AG04450 (cell line): Measurements from ENCODE around the gene BPHL. TPM values are rescaled to one million over a fixed set of nuclear protein-coding genes. Genes with fewer than 3 reads are reported as not detected.

Experiments
- CTCF ChIA-PET: fragments of 300-600, 350-600 bp; formaldehyde crosslinking; extraction: SDS; loops from one replicate; lab custom pipeline; 2022; ENCODE audit warnings: antibody characterized with exemption, inconsistent platforms; lab: Charles Lee
- POLR2A ChIA-PET: fragments of 350-600 bp; formaldehyde crosslinking; extraction: SDS; loops from one replicate; lab custom pipeline; 2021; ENCODE audit warnings: antibody characterized with exemption, inconsistent platforms; lab: Yijun Ruan, JAX
- DNase-seq: peaks from one replicate; pipeline ENCODE4 v3.0.0-alpha.2; 2011; ENCODE audit warnings: low read depth, low spot score
- H3K27ac ChIP-seq: one replicate; pipeline ENCODE4 v1.5.1; 2012; ENCODE audit warnings: low read depth, low read length, control low read depth
- H3K27me3 ChIP-seq: one replicate; pipeline ENCODE4 v1.6.0; 2012; ENCODE audit warnings: low read length; ENCODE audit not compliant: control insufficient read depth, insufficient read depth
- H3K4me3 ChIP-seq: 2 replicates; pipeline ENCODE4 v1.5.1; 2011; ENCODE audit warnings: mild to moderate bottlenecking, low read depth, low read length, control low read depth
- H3K9me3 ChIP-seq: 2 replicates; pipeline ENCODE4 v1.5.1; 2012; ENCODE audit warnings: low read length; ENCODE audit not compliant: control insufficient read depth, insufficient read depth
- polyA plus RNA-seq: library from polyadenylated mRNA; depleted of rRNA; stranded (reverse); fragments of >200 nt; gene quantifications from 2 replicates; pipeline ENCODE4 v1.2.3, GENCODE V29; 2011
- TF ChIP-seq, protein P1 (sequence below): IDR thresholded peaks from 2 replicates; pipeline ENCODE4 v1.5.1; 2011; ENCODE audit warnings: low read depth, low read length, control low read depth, inconsistent platforms

The BPHL gene
- polyA plus RNA-seq, 1 experiment = 24.4 TPM

DNA sequence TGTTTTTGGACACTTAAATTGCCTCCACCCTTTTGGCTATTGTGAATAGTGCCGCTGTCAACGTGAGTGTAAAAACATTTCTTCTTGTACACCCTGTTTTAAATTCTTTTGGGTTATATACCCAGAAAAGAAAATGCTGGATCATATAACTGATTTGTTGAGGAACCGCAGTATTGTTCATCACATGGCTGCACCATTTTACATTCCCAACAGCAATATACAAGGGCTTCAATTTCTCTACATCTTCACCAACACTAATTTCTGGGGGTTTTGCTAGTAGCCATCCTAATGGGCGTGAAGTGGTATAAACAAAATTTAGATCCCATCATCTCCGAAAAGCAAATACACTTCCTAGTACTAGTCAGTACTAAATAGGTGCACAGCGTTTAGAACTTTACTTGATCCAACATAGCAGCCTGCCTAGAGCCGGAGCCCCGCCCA lies 579 bp upstream of the BPHL start:
- no peaks in the 10 kb centered on the region for H3K27me3 ChIP-seq
- H3K9me3 ChIP-seq = no peaks in the 10 kb centered on the region; the same call in 1 of the 2 replicates
- no peak for DNase-seq
- H3K27ac ChIP-seq = peak overlapping the region; percentile 91
- TF ChIP-seq, protein P1, sequence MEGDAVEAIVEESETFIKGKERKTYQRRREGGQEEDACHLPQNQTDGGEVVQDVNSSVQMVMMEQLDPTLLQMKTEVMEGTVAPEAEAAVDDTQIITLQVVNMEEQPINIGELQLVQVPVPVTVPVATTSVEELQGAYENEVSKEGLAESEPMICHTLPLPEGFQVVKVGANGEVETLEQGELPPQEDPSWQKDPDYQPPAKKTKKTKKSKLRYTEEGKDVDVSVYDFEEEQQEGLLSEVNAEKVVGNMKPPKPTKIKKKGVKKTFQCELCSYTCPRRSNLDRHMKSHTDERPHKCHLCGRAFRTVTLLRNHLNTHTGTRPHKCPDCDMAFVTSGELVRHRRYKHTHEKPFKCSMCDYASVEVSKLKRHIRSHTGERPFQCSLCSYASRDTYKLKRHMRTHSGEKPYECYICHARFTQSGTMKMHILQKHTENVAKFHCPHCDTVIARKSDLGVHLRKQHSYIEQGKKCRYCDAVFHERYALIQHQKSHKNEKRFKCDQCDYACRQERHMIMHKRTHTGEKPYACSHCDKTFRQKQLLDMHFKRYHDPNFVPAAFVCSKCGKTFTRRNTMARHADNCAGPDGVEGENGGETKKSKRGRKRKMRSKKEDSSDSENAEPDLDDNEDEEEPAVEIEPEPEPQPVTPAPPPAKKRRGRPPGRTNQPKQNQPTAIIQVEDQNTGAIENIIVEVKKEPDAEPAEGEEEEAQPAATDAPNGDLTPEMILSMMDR = no peak
- peak overlapping the region; percentile 89 for H3K4me3 ChIP-seq
- ChIA-PET CTCF (interaction anchor here (0.6 to 1.0 kb wide), 2 partner anchors 8 to 134 kb away, joined by 3 to 4 read pairs; no protein-coding TSS in a partner anchor), POLR2A (interaction anchor here (0.6 to 1.0 kb wide), 4 partner anchors 39 to 142 kb away, joined by 3 to 5 read pairs (median 4); partner anchors contain the start of genes RIPK1 and TUBB2A)

DNA sequence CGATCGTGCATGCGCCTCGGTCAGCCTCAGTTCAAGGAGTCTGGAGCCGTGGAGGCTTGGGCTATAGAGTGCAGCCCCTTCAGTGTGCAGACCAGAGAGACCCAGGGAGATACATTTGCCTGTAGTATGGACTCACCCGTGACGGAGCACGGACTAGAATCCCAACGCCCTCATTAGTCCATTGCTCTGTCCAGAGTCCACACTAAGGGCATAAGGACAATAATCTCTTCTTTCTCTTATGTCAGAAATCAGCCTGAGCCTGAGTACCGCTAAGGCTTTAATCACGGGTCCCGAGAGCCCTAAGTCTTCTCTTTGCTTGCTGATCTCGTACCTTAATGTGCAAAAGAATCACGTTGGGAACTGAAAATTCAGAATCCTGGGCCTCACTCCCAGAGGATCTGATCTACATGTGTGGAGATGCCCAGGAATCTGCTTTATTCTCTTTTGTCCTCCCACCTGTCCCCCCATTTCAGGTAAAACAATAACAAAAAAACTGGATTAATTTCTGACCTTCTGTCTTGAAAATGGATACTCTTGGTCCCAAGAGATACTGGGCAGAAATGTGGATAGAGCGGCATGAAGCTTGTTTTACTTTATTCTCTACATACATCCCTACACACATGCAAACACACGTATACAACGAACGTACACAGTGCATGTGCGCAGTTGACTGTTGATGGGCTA lies 671 bp downstream of the BPHL start:
- H3K27ac ChIP-seq = peak overlapping the region; percentile 21
- ChIA-PET POLR2A (interaction anchor here (1.0 kb wide), 3 partner anchors 38 to 55 kb away, joined by 4 to 5 read pairs (median 5); partner anchors contain the start of genes RIPK1 and TUBB2A), CTCF (interaction anchor here (1.0 to 2.4 kb wide), 2 partner anchors 132 to 133 kb away, joined by 3 to 19 read pairs; no protein-coding TSS in a partner anchor)
- TF ChIP-seq, protein P1 = no peak
- H3K4me3 ChIP-seq = peak overlapping the region; percentile 89
- H3K9me3 ChIP-seq = no peaks in the 10 kb centered on the region; the same call in 1 of the 2 replicates
- H3K27me3 ChIP-seq = no peaks in the 10 kb centered on the region
- DNase-seq = no peak

DNA sequence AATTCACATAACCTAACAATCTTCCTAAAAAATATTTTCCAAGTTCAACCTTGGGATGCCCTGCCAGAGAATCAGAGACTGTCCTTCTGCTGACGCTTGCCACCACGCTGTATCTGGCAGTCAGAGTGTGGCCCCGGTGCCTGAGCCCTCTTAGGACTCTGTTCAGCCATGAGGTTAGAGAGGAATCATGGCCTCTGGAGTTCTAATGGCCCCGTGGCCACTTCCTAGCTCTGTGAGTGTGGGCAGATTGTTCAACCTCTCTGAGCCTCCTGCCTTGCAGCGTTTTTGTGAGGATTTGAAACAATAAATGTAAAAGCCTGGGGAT lies 2.2 kb downstream of the BPHL start:
- Histone ChIP-seq H3K9me3 (no peaks in the 10 kb centered on the region; the same call in 1 of the 2 replicates), H3K27ac (no peak overlapping the region), H3K4me3 (no peak overlapping the region), H3K27me3 (no peaks in the 10 kb centered on the region)
- TF ChIP-seq, protein P1 = no peak
- POLR2A ChIA-PET = no interaction called here
- CTCF ChIA-PET = interaction anchor here (2.4 kb wide), 1 partner anchor 130 kb away, joined by 19 read pairs; no protein-coding TSS in a partner anchor
- DNase-seq = no peak

DNA sequence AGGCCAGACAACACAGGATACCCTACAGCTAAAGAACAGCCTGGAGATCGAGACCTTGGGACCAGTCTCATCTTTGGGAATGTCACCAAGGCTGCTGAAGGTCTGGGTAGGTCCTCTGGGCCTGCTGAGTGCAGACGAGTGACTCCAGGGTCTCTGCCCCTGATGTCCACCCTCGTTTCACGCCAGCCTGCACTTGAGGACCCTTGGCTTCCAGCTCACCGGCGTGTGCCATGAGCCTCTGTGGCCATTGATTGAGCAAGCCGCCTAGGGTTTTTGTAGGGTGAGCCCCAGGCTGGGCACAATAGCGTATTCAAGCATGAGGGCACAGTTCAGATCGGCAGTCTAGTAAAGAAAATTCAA lies 4.3 kb downstream of the BPHL start:
- DNase-seq = no peak
- H3K27ac ChIP-seq = no peak overlapping the region
- CTCF ChIA-PET = interaction anchor here (0.8 kb wide), 1 partner anchor 129 kb away, joined by 4 read pairs; no protein-coding TSS in a partner anchor
- no peak overlapping the region for H3K4me3 ChIP-seq
- TF ChIP-seq, protein P1 = no peak
- POLR2A ChIA-PET = no interaction called here
- H3K9me3 ChIP-seq = no peaks in the 10 kb centered on the region; the same call in 1 of the 2 replicates
- no peaks in the 10 kb centered on the region for H3K27me3 ChIP-seq

DNA sequence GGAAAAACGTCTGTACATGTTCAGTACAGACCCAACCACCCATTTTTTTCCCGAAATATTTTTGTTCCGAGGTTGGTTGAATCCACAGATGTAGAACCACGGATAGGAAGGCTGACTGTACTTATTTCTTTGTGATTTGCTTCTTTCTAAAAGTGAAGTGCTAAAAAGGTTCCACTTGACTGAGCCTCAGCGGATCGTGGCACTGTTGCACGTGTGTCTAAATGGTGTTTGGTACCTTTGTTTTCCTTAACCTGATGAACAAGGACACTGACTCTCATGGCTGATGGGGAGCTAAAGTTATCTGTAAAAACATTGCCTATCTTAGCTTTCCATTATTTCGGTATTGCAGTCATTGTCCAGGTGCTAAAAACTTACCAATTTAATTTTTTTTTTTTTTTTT lies 6.2 kb downstream of the BPHL start:
- TF ChIP-seq, protein P1 = no peak
- no peak overlapping the region for H3K4me3 ChIP-seq
- CTCF ChIA-PET = interaction anchor here (0.6 to 1.4 kb wide), 6 partner anchors 10 to 537 kb away, joined by 3 to 11 read pairs (median 4); no protein-coding TSS in a partner anchor
- DNase-seq = no peak
- no peaks in the 10 kb centered on the region for H3K27me3 ChIP-seq
- POLR2A ChIA-PET = interaction anchor here (0.7 kb wide), 1 partner anchor 135 kb away, joined by 11 read pairs; no protein-coding TSS in a partner anchor
- no peaks in the 10 kb centered on the region for H3K9me3 ChIP-seq
- no peak overlapping the region for H3K27ac ChIP-seq
